Measurements from ENCODE around the gene KIRREL3. TPM values are rescaled to one million over a fixed set of nuclear protein-coding genes. Genes with fewer than 3 reads are reported as not detected.

The KIRREL3 gene
- total RNA-seq, 1 experiment from 2014 or later: 2.2 TPM

- H3K9me2 ChIP-seq (ENCODE audit: insufficient read depth): no peaks in the 10 kb centered on the region
- peaks cover 50% of the 10 kb centered on the region for H3K27me3 ChIP-seq (ENCODE audit: insufficient read depth, low read depth)
- no peaks in the 10 kb centered on the region for H3K36me3 ChIP-seq (ENCODE audit: low read depth)
- H4K20me1 ChIP-seq (ENCODE audit: insufficient read depth): no peaks in the 10 kb centered on the region
- TF ChIP-seq EZH2 (IDR thresholded peaks at IDR 0.05; ENCODE audit: low read depth): no peak
- TF ChIP-seq CTCF (conservative IDR thresholded peaks at IDR 0.05): no peak
- H3K9me3 ChIP-seq (ENCODE audit: insufficient read depth, low read depth): no peaks in the 10 kb centered on the region
- no peaks in the 10 kb centered on the region for H3K4me1 ChIP-seq (replicated peaks; ENCODE audit: insufficient read depth)
- intact Hi-C loops (cut with micrococcal nuclease; ENCODE audit: unreplicated experiment): no loop called here
- H3K4me3 ChIP-seq: no peak overlapping the region
- ChIA-PET CTCF (no interaction called here), POLR2A (ENCODE audit: unreplicated experiment) (no interaction called here)
- no peaks in the 10 kb centered on the region for H3F3A ChIP-seq (ENCODE audit: insufficient read depth, low read depth)
- DNase-seq: no peak
- no peak overlapping the region for H2AFZ ChIP-seq
- no peak overlapping the region for H3K4me2 ChIP-seq
- H3K79me2 ChIP-seq (ENCODE audit: low read depth): no peaks in the 10 kb centered on the region
- BruUV-seq (replicated peaks): no TSS peak
- no peak overlapping the region for H3K27ac ChIP-seq
Observed at GRCh38 chr11:126637795-126638175, 362.8 kb downstream of the KIRREL3 start.

GRCh38 chr11:126636911-126637794, 363.4 kb downstream of the KIRREL3 start:
- Histone ChIP-seq H3K4me3 (no peak overlapping the region), H3K9me3 (ENCODE audit: insufficient read depth, low read depth) (no peaks in the 10 kb centered on the region), H3K36me3 (ENCODE audit: low read depth) (no peaks in the 10 kb centered on the region), H3K4me1 (replicated peaks; ENCODE audit: insufficient read depth) (no peaks in the 10 kb centered on the region), H3K27me3 (ENCODE audit: insufficient read depth, low read depth) (peaks cover 57% of the 10 kb centered on the region), H4K20me1 (ENCODE audit: insufficient read depth) (no peaks in the 10 kb centered on the region), H3F3A (ENCODE audit: insufficient read depth, low read depth) (no peaks in the 10 kb centered on the region), H2AFZ (no peak overlapping the region), H3K79me2 (ENCODE audit: low read depth) (no peaks in the 10 kb centered on the region), H3K9me2 (ENCODE audit: insufficient read depth) (no peaks in the 10 kb centered on the region), H3K27ac (no peak overlapping the region), H3K4me2 (no peak overlapping the region)
- BruUV-seq (replicated peaks): no TSS peak
- no peak for TF ChIP-seq EZH2 (IDR thresholded peaks at IDR 0.05; ENCODE audit: low read depth)
- no peak for TF ChIP-seq CTCF (conservative IDR thresholded peaks at IDR 0.05)
- ChIA-PET POLR2A (ENCODE audit: unreplicated experiment) (no interaction called here), CTCF (no interaction called here)
- intact Hi-C loops (cut with micrococcal nuclease; ENCODE audit: unreplicated experiment): no loop called here
- no peak for DNase-seq

- peaks cover 73% of the 10 kb centered on the region for H3K27me3 ChIP-seq (ENCODE audit: insufficient read depth, low read depth)
Observed at GRCh38 chr11:126635511-126635910, 365.1 kb downstream of the KIRREL3 start.

More at GRCh38 chr11:126635511-126635910, 365.1 kb downstream of the KIRREL3 start:
- no peaks in the 10 kb centered on the region for H3K79me2 ChIP-seq (ENCODE audit: low read depth)
- DNase-seq: no peak
- BruUV-seq (replicated peaks): no TSS peak
- POLR2A ChIA-PET (ENCODE audit: unreplicated experiment): interaction anchor here (0.5 kb wide), 1 partner anchor 345 kb away, joined by 3 read pairs; no protein-coding TSS in a partner anchor
- no peaks in the 10 kb centered on the region for H3K4me1 ChIP-seq (replicated peaks; ENCODE audit: insufficient read depth)
- no peaks in the 10 kb centered on the region for H3F3A ChIP-seq (ENCODE audit: insufficient read depth, low read depth)
- no peak overlapping the region for H2AFZ ChIP-seq
- no peaks in the 10 kb centered on the region for H3K9me3 ChIP-seq (ENCODE audit: insufficient read depth, low read depth)
- no peak overlapping the region for H3K4me3 ChIP-seq
- CTCF ChIA-PET: no interaction called here
- TF ChIP-seq CTCF (conservative IDR thresholded peaks at IDR 0.05) (no peak), EZH2 (IDR thresholded peaks at IDR 0.05; ENCODE audit: low read depth) (no peak)
- H3K4me2 ChIP-seq: no peak overlapping the region
- H3K36me3 ChIP-seq (ENCODE audit: low read depth): no peaks in the 10 kb centered on the region
- no peak overlapping the region for H3K27ac ChIP-seq
- no peaks in the 10 kb centered on the region for H4K20me1 ChIP-seq (ENCODE audit: insufficient read depth)
- H3K9me2 ChIP-seq (ENCODE audit: insufficient read depth): no peaks in the 10 kb centered on the region
- intact Hi-C loops (cut with micrococcal nuclease; ENCODE audit: unreplicated experiment): no loop called here
